ENCODE results near the gene FAM107B.
"Not testable (repeated sequence)": the region's sequence is repeated elsewhere in the genome, so short reads cannot be mapped to it uniquely, and the experiment has no call there.

Gene FAM107B

GRCh38 chr10:14731875-14732512, 42.7 kb downstream of the FAM107B start:
- peak; percentile 4 for DNase-seq

DNA sequence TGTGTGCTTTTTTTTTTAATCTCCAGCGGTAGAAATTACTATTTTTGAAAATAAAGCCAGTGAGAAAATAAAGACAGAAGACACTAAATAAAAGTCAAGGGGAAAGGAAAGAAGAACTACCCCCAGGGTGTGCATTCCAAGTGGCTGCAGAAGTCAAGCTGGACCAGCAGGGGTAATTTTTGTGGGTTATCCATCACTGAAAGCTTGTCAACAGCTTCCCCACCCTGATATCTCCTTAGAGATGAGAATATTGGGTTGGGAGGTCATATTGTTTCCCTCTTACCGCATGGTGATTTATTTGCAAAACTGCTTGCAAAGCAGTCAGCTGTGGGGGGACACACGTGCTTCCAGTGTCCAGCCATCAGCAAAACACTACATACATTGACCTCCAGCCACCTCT, 46.4 kb downstream of the FAM107B start:
- DNase-seq = no peak

- DNase-seq = no peak
Measured at GRCh38 chr10:14727924-14728323, 46.8 kb downstream of the FAM107B start.

GRCh38 chr10:14727465-14727864, 47.2 kb downstream of the FAM107B start:
- no peak for DNase-seq

DNA sequence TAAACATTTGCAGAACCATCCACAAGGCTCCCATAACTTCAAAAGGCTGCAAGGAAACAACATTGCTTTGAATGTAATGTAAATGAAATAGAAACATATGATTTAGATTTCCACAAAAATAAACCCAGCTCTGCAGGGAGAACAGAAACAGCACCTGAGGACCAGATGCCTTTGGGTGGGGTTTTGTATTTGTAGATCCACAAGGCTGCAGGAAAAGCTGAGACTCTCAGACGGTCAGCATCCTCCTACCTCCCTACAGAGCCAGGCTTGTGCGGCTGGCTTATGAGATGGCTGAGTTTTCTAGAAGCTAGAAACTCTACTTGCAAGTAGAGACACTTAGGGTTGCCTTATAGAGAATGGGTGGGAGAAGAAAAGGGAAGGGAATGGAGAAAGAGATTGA, 49.8 kb downstream of the FAM107B start:
- no peak for DNase-seq

- no peak for DNase-seq
Measured at GRCh38 chr10:14723052-14723689, 51.5 kb downstream of the FAM107B start.

DNA sequence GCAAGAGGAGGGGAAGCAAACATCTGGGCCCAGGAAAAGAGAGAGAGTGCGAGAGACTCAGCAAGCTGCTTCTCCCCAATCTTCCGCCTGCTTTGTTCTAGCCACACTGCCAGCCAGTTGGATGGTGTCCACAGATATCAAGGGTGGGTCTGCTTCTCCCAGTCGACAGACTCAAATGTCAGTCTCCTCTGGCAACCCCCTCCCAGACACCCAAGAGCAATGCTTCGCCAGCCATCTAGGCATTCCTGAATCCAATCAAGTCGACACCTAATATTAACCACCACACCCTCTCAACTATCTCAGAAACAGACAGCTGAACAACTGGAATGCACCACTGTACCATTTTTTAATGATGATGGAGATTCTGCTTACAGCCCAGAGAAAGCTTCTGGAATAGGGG, 57.1 kb downstream of the FAM107B start:
- DNase-seq = no peak

DNA sequence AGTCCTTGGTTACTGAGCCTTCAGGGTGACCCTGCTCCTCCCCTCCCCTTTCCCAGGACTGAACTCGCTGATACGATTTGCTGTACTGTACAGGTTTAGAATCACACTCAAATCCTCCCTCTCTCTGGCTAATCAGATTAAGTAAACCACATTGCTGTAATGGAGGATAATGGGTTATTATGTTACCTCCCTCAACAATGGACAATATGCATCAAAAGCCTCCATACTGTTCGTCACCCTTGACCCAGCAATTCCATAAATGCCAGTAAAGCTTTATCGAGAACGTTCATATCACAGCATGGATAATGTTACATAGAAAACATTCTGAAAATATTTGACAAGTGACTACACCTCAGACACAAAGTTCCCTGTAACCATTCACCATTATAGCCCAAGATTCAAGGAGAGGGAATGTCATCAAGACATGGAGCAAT, 61.7 kb downstream of the FAM107B start:
- no peak for DNase-seq

DNA sequence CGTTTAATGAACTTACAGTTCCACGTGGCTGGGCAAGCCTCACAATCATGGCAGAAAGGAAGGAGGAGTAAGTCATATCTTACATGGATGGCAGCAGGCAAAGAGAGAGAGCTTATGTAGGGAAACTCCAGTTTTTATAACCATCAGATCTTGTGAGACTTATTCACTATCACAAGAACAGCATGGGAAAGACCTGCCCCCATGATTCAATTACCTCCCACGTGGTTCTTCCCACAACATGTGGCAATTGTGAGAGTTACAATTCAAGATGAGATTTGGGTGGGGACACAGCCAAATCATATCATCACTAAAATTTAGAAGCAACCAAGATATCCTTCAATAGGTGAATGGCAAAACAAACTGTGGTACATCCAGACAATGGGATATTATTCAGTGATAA, 65.4 kb downstream of the FAM107B start:
- DNase-seq = not testable (repeated sequence)

DNA sequence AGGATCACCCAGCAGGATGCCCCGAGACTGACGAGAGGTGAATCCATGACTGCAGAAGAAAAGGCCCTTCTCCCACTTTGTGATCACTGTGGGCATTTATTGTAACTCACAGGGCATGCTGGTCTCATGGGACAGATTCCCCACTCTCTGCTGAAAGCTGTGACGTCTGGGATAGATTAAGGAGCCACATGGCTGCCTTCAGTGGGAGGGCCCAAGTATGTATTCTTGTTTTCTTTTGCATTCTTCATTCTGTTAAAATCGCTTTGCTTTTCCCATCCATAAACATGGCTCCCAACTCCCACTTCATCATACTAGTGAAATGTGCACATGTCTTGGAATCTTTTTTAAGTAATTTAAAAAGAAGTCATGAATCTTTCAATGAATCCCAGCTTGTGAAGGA, 67.2 kb downstream of the FAM107B start:
- DNase-seq = no peak

- DNase-seq = no peak
Measured at GRCh38 chr10:14705548-14706230, 69.0 kb downstream of the FAM107B start.

DNA sequence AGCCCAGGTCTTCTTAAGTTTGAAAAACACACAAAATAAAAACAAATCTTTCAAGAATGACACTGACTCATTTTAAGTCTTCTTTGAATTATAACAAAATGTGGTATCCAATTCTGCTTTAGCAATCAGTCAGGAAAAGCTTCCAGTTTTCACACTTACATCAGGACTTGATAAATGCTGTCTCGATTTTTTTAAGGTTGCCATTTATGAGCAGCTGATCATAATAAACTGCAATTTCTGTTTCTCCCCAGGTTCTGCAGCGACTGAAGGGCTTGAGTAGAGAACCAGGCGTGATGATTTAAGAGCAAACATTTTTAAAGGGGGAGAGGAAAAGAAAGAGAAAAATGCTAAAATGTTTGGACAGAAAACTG, 71.1 kb downstream of the FAM107B start:
- DNase-seq = no peak

GRCh38 chr10:14701466-14701865, 73.2 kb downstream of the FAM107B start:
- no peak for DNase-seq

DNA sequence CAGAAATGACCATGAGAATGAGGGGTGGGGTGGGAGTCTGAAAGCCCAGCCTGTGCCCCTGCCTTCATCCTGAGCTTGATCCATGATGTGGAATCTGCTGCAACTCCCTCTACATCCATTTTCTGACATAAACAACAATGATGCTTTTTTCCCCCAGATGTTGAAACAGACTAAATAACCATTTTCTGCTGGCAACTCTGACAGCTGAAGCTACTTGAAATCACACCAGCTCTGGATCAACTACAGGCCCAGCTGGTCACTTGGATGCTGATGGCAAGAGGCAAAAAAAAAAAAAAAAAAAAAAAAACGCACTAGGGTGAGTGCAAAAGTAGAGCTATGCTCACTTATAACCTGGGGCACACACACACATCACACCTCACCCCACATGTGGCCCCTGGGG, 74.2 kb downstream of the FAM107B start:
- DNase-seq = no peak

DNA sequence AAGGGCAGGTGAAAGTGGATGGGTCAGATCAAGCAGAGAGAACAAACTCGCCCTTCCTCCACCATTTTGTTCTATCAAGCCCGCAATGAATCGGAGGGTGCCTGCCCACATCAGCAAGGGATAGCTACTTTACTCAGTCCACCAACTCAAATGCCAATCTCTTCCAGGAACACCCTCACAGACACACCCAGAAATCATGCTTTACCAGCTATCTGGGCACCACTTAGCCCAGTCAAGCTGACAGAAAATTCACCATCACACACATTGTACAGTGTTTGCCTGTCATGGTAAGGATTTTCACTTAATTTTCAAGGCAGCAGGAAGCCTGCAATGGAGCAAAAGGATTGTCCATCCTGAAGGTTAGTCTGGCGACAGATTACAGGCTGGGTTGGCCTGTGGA, 75.2 kb downstream of the FAM107B start:
- no peak for DNase-seq

- no peak for DNase-seq
Measured at GRCh38 chr10:14698829-14699170, 75.9 kb downstream of the FAM107B start.

- no peak for DNase-seq
Measured at GRCh38 chr10:14698111-14698828, 76.4 kb downstream of the FAM107B start.

GRCh38 chr10:14697281-14697680, 77.4 kb downstream of the FAM107B start:
- no peak for DNase-seq

GRCh38 chr10:14696821-14697220, 77.9 kb downstream of the FAM107B start:
- DNase-seq = no peak

GRCh38 chr10:14695847-14696480, 78.7 kb downstream of the FAM107B start:
- no peak for DNase-seq

GRCh38 chr10:14693891-14694290, 80.8 kb downstream of the FAM107B start:
- no peak for DNase-seq

- no peak for DNase-seq
Measured at GRCh38 chr10:14692344-14693076, 82.2 kb downstream of the FAM107B start.

DNA sequence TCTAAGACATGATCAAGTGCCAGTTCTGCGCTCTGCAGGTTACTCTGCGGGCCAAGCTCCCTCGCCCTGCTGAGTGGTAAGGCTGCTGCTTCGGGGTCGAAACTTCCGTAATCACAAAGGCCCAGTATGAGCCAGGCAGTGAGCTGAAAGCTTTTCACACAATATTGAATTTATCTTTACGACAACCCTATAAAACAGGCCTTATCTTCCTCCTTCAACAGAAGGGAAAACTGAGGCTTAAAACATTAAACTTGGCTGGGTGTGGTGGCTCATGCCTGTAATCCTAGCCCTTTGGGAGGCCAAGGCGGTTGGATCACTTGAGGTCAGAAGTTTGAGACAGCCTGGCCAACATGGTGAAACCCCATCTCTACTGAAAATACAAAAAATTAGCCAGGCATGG, 83.3 kb downstream of the FAM107B start:
- DNase-seq = no peak
